T-helper 17 cell (primary cell): ENCODE measurements around the gene P3H1. TPM values are rescaled to one million over a fixed set of nuclear protein-coding genes. Genes with fewer than 3 reads are reported as not detected.
"Not testable (repeated sequence)": the region's sequence is repeated elsewhere in the genome, so short reads cannot be mapped to it uniquely, and the experiment has no call there.

ENCODE experiments used
- ATAC-seq: fragments of 150-1000 bp; cut with Tn5 transposase; 2 replicates; pipeline ENCODE4 v1.10.0; 2021; ENCODE audit warnings: mild to moderate bottlenecking, moderate library complexity
- DNase-seq, 3 donors: peaks; one replicate each; pipeline versions ENCODE4 v3.0.0 to v3.0.0-alpha.2; 2020 to 2021
- H3K9me3 ChIP-seq: one replicate; pipeline ENCODE4 v1.7.0; 2013; ENCODE audit warnings: low read length, mild to moderate bottlenecking; ENCODE audit not compliant: control insufficient read depth, poor library complexity, severe bottlenecking
- H3K27ac Mint-ChIP-seq: one replicate; pipeline ENCODE4 v1.8.0; 2022; ENCODE audit warnings: mild to moderate bottlenecking, moderate library complexity, mixed read lengths
- H3K27me3 Mint-ChIP-seq: one replicate; pipeline ENCODE4 v1.8.0; 2022; ENCODE audit warnings: mixed read lengths
- H3K36me3 Mint-ChIP-seq: one replicate; pipeline ENCODE4 v1.8.0; 2022; ENCODE audit warnings: low read depth, mixed read lengths
- H3K4me1 Mint-ChIP-seq: one replicate; pipeline ENCODE4 v1.8.0; 2022; ENCODE audit warnings: mild to moderate bottlenecking, mixed read lengths
- H3K4me3 Mint-ChIP-seq: one replicate; pipeline ENCODE4 v1.8.0; 2022; ENCODE audit warnings: mild to moderate bottlenecking, moderate library complexity, mixed read lengths
- total RNA-seq, 4 donors: library from RNA in 2 of 4; stranded (reverse) in 2 of 4; gene quantifications; one replicate each; pipeline ENCODE4 v1.2.3 and lab custom pipeline; 2022 to 2026

P3H1 gene
- total RNA-seq, 2 donors from 2014 or later = 22.5 to 26.7 TPM

GRCh38 chr1:42722403-42722802 is 44.4 kb downstream of the P3H1 start:
- not testable (repeated sequence) for ATAC-seq, H3K4me1 Mint-ChIP-seq, H3K36me3 Mint-ChIP-seq, H3K4me3 Mint-ChIP-seq, H3K27ac Mint-ChIP-seq, DNase-seq, H3K9me3 ChIP-seq, H3K27me3 Mint-ChIP-seq

- DNase-seq = no peak
- H3K27ac Mint-ChIP-seq = no peak overlapping the region
- peaks cover 4% of the 10 kb centered on the region for H3K4me1 Mint-ChIP-seq
- no peaks in the 10 kb centered on the region for H3K27me3 Mint-ChIP-seq
- no peak for ATAC-seq
- peaks cover 5% of the 10 kb centered on the region for H3K36me3 Mint-ChIP-seq
- H3K4me3 Mint-ChIP-seq = no peak overlapping the region
- no peaks in the 10 kb centered on the region for H3K9me3 ChIP-seq
Measured at GRCh38 chr1:42721926-42722325, 44.9 kb downstream of the P3H1 start.

- Mint-ChIP-seq H3K4me1 (peaks cover 7% of the 10 kb centered on the region), H3K27me3 (no peaks in the 10 kb centered on the region), H3K27ac (no peak overlapping the region), H3K4me3 (no peak overlapping the region), H3K36me3 (peaks cover 7% of the 10 kb centered on the region)
- DNase-seq = no peak
- ATAC-seq = no peak
- no peaks in the 10 kb centered on the region for H3K9me3 ChIP-seq
Measured at GRCh38 chr1:42720868-42721267, 46.0 kb downstream of the P3H1 start.

- not testable (repeated sequence) for H3K9me3 ChIP-seq, H3K27me3 Mint-ChIP-seq, DNase-seq, H3K4me1 Mint-ChIP-seq, H3K4me3 Mint-ChIP-seq, H3K27ac Mint-ChIP-seq, ATAC-seq
- peaks cover 13% of the 10 kb centered on the region for H3K36me3 Mint-ChIP-seq
Measured at GRCh38 chr1:42714441-42714840, 52.4 kb downstream of the P3H1 start.

GRCh38 chr1:42713293-42713692 is 53.5 kb downstream of the P3H1 start:
- Mint-ChIP-seq H3K4me1 (peaks cover 9% of the 10 kb centered on the region), H3K27ac (no peak overlapping the region), H3K4me3 (no peak overlapping the region), H3K36me3 (peaks cover 13% of the 10 kb centered on the region), H3K27me3 (no peaks in the 10 kb centered on the region)
- H3K9me3 ChIP-seq = peaks cover 4% of the 10 kb centered on the region
- no peak for ATAC-seq
- no peak for DNase-seq

GRCh38 chr1:42712808-42713207 is 54.0 kb downstream of the P3H1 start:
- H3K4me3 Mint-ChIP-seq, H3K27ac Mint-ChIP-seq, H3K9me3 ChIP-seq, H3K27me3 Mint-ChIP-seq, ATAC-seq, DNase-seq, H3K4me1 Mint-ChIP-seq: not testable (repeated sequence)
- H3K36me3 Mint-ChIP-seq = peaks cover 13% of the 10 kb centered on the region

GRCh38 chr1:42703888-42704464 is 62.9 kb downstream of the P3H1 start:
- Mint-ChIP-seq H3K27ac (peak overlapping the region; percentile 78), H3K4me1 (peaks cover 10% of the 10 kb centered on the region), H3K27me3 (no peaks in the 10 kb centered on the region), H3K4me3 (no peak overlapping the region), H3K36me3 (peaks cover 16% of the 10 kb centered on the region)
- no peaks in the 10 kb centered on the region for H3K9me3 ChIP-seq
- DNase-seq (no peak), ATAC-seq (peak; percentile 8)

- Mint-ChIP-seq H3K4me1 (peaks cover 22% of the 10 kb centered on the region), H3K4me3 (peak overlapping the region; percentile 37), H3K27ac (peak overlapping the region; percentile 91), H3K36me3 (peaks cover 19% of the 10 kb centered on the region), H3K27me3 (no peaks in the 10 kb centered on the region)
- no peak for ATAC-seq
- no peak for DNase-seq
- H3K9me3 ChIP-seq = no peaks in the 10 kb centered on the region
Measured at GRCh38 chr1:42700006-42700405, 66.8 kb downstream of the P3H1 start.

GRCh38 chr1:42698081-42698813 is 68.6 kb downstream of the P3H1 start:
- Mint-ChIP-seq H3K36me3 (peaks cover 13% of the 10 kb centered on the region), H3K4me1 (peaks cover 24% of the 10 kb centered on the region), H3K4me3 (no peak overlapping the region), H3K27me3 (no peaks in the 10 kb centered on the region), H3K27ac (peak overlapping the region; percentile 91)
- no peak for ATAC-seq
- no peaks in the 10 kb centered on the region for H3K9me3 ChIP-seq
- no peak for DNase-seq

Other genes with a start within 250 kb of the P3H1 start
- 10 to 100 TPM; 31.1 to 39.2 TPM for gene PPIH, start 108.6 kb downstream of the P3H1 start, total RNA-seq
- gene YBX1, start 84.6 kb downstream of the P3H1 start, total RNA-seq = 100 to 1,000 TPM; 340 to 372 TPM
- not detected for gene CLDN19, start 26.8 kb downstream of the P3H1 start, total RNA-seq
- 10 to 100 TPM; 14.8 to 15.5 TPM for gene C1orf50, start 221 bp upstream of the P3H1 start, total RNA-seq
- under 1 TPM; 0.42 to 0.47 TPM for gene TMEM269, start 18.0 kb upstream of the P3H1 start, total RNA-seq
- 1 to 10 TPM; 6.4 to 8.9 TPM for gene ERMAP, start 50.1 kb upstream of the P3H1 start, total RNA-seq
- gene SVBP, start 50.4 kb upstream of the P3H1 start, total RNA-seq = 10 to 100 TPM; 16.9 to 18.8 TPM
- 1 to 10 TPM; 2.6 to 2.8 TPM for gene ZNF691, start 79.6 kb upstream of the P3H1 start, total RNA-seq
- gene SLC2A1, start 191.8 kb upstream of the P3H1 start, total RNA-seq = 10 to 100 TPM; 63.7 to 79.0 TPM